ENCODE measurements around the gene ZNF335. TPM values are rescaled to one million over a fixed set of nuclear protein-coding genes. Genes with fewer than 3 reads are reported as not detected.

Gene ZNF335
- total and polyA plus RNA-seq, 2 of the 13 experiments (the other 11 are each of a cell fraction or from before 2014, with no cell fraction given) = 9.7 to 13.7 TPM

DNA sequence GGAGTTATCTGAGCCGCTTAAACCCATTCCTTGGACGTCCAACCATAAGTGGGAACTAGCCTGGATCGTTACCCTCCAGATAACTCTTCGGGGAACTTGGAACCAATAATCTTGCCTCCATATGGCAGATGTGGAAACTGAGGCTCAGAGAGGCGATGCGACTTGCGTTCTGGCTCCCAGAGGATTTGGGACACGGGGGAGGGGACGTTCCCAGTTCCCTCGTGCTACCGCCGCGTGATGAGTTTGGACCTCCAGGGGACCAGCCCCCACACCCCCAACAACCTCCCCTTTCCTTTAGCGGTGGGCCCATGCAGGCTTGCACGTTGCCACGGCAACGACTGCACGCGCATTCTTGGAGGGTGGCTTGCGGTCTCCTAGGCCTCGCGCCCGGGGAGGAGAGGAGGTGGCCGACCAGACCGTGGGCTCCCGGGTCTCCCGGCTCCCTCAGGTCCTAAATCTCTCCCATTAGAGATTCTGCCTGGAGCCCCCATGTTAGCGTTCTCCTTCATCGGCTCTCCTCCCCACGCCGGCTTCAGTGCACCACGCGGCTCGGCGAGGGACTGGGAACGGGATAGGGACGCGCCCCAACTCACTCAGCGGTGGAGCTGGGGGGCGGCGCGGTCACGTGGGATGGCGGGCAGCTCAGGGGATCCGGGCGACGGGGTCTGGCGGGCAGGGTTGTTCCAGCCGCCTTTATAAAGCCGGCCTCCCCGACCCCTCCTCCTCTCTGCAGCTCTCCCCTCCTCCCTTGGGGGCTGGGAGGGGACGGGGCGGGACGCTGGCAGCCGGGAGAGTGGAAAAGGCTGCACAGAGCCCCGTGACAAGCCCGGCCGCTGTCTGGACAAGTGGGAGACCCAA is 60.3 kb downstream of the ZNF335 start, which contains the start of gene PLTP (continued):
- TF ChIP-seq, protein P1, sequence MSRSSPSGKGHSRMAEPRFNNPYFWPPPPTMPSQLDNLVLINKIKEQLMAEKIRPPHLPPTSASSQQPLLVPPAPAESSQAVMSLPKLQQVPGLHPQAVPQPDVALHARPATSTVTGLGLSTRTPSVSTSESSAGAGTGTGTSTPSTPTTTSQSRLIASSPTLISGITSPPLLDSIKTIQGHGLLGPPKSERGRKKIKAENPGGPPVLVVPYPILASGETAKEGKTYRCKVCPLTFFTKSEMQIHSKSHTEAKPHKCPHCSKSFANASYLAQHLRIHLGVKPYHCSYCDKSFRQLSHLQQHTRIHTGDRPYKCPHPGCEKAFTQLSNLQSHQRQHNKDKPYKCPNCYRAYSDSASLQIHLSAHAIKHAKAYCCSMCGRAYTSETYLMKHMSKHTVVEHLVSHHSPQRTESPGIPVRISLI (CRISPR knock-in tag; IDR thresholded peaks at IDR 0.05; ENCODE audit: borderline replicate concordance) = 0 out of 2 replicates have a peak, but pooled peaks have one; percentile 30
- no peak for TF ChIP-seq KLF12 (CRISPR knock-in tag; IDR thresholded peaks at IDR 0.05; ENCODE audit: borderline replicate concordance)
- no peak for TF ChIP-seq MZF1 (CRISPR knock-in tag; IDR thresholded peaks at IDR 0.05; ENCODE audit: borderline replicate concordance)
- no peak for TF ChIP-seq ELF4 (CRISPR knock-in tag; IDR thresholded peaks at IDR 0.05; ENCODE audit: borderline replicate concordance)
- peak; percentile 89; the same call in 1 of the 2 replicates for TF ChIP-seq ZNF678 (CRISPR knock-in tag; IDR thresholded peaks at IDR 0.05)
- TF ChIP-seq CENPT (CRISPR knock-in tag; IDR thresholded peaks at IDR 0.05; ENCODE audit: low read depth) = no peak
- TF ChIP-seq RNF219 (CRISPR knock-in tag; IDR thresholded peaks at IDR 0.05) = no peak
- no peak for TF ChIP-seq ZNF33B (CRISPR knock-in tag; IDR thresholded peaks at IDR 0.05)
- TF ChIP-seq ZNF510 (CRISPR knock-in tag; IDR thresholded peaks at IDR 0.05; ENCODE audit: low read depth) = 0 out of 2 replicates have a peak, but pooled peaks have one; percentile 77
- TF ChIP-seq ZNF598 (CRISPR knock-in tag; IDR thresholded peaks at IDR 0.05; ENCODE audit: borderline replicate concordance) = no peak
- TF ChIP-seq HNRNPUL1 (IDR thresholded peaks at IDR 0.05; ENCODE audit: low read depth, low read length) = no peak
- TF ChIP-seq KLF9 (CRISPR knock-in tag; IDR thresholded peaks at IDR 0.05; ENCODE audit: low read depth) = no peak
- no peak for TF ChIP-seq HHEX (CRISPR knock-in tag; IDR thresholded peaks at IDR 0.05)
- no peak for TF ChIP-seq SUZ12 (IDR thresholded peaks at IDR 0.05; ENCODE audit: low read depth, low read length)
- no peak for TF ChIP-seq DNMT3B (CRISPR knock-in tag; conservative IDR thresholded peaks at IDR 0.05)
- TF ChIP-seq ZNF720 (CRISPR knock-in tag; IDR thresholded peaks at IDR 0.05) = no peak
- no peak for TF ChIP-seq TRIM22 (IDR thresholded peaks at IDR 0.05)
- no peak for TF ChIP-seq STAT5B (CRISPR knock-in tag; IDR thresholded peaks at IDR 0.05)
- TF ChIP-seq ETV5 (CRISPR knock-in tag; IDR thresholded peaks at IDR 0.05; ENCODE audit: borderline replicate concordance) = no peak
- peak; percentile 63 for TF ChIP-seq ARID4A (CRISPR knock-in tag; IDR thresholded peaks at IDR 0.05; ENCODE audit: borderline replicate concordance)
- peak; percentile 75; the same call in 1 of the 2 replicates for TF ChIP-seq DR1 (CRISPR knock-in tag; IDR thresholded peaks at IDR 0.05)

Data from HepG2 (cell line).